ENCODE measurements around the gene DNASE1. TPM values are rescaled to one million over a fixed set of nuclear protein-coding genes. Genes with fewer than 3 reads are reported as not detected.

The DNASE1 gene
- total and polyA plus RNA-seq, 9 of the 15 experiments (the other 6 are each of a cell fraction or from before 2014, with no cell fraction given) = 0.53 to 10.1 (median 5.9) TPM

DNA sequence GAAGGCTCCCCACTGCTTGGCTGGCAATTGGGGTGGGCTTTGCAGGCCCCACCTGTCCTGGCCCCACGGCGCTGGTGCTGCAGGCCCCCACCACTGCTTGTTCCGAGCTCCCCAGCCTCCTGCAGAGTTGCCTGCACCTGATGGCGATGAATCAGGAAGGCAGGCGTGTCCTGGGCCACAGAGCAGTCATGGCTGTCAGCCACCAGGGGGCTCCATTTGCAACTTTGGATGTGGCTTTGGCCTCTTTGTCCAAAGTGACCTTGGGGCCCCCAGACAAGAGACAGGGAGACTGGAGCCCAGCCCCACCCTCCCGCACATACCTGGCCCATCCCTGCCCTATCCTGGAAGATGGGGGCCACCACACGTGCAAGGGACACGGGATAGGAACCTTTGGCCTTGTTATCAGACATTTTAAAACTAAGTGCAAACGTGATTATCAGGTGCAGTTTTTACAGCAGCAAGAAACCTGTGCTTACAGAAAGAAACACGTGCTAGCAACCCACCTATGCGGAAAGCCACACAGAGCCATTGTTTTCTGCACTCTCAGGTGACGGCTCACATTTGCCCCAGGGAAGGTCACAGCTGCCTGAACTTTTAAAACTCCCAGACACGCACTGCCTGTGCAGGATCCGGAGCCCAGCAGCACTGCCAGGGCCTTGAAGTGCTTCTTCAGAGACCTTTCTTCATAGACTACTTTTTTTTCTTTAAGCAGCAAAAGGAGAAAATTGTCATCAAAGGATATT, at the start of gene DNASE1 (continued):
- TF ChIP-seq, protein P1, sequence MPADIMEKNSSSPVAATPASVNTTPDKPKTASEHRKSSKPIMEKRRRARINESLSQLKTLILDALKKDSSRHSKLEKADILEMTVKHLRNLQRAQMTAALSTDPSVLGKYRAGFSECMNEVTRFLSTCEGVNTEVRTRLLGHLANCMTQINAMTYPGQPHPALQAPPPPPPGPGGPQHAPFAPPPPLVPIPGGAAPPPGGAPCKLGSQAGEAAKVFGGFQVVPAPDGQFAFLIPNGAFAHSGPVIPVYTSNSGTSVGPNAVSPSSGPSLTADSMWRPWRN (IDR thresholded peaks at IDR 0.05; ENCODE audit: low read depth) = no peak
- TF ChIP-seq ZBTB1 (CRISPR knock-in tag; IDR thresholded peaks at IDR 0.05; ENCODE audit: borderline replicate concordance, low read depth) = no peak
- 0 out of 2 replicates have a peak, but pooled peaks have one; percentile 32 for TF ChIP-seq MTA3 (IDR thresholded peaks at IDR 0.05; ENCODE audit: borderline replicate concordance)
- no peak for TF ChIP-seq ZNF407 (IDR thresholded peaks at IDR 0.05; ENCODE audit: low read depth)
- no peak for TF ChIP-seq SAFB (IDR thresholded peaks at IDR 0.05; ENCODE audit: borderline replicate concordance, low read depth, low read length)
- TF ChIP-seq TSC22D4 (tag; IDR thresholded peaks at IDR 0.05) = no peak
- TF ChIP-seq, protein P2, sequence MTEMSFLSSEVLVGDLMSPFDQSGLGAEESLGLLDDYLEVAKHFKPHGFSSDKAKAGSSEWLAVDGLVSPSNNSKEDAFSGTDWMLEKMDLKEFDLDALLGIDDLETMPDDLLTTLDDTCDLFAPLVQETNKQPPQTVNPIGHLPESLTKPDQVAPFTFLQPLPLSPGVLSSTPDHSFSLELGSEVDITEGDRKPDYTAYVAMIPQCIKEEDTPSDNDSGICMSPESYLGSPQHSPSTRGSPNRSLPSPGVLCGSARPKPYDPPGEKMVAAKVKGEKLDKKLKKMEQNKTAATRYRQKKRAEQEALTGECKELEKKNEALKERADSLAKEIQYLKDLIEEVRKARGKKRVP (CRISPR knock-in tag; IDR thresholded peaks at IDR 0.05) = no peak
- TF ChIP-seq, protein P3, sequence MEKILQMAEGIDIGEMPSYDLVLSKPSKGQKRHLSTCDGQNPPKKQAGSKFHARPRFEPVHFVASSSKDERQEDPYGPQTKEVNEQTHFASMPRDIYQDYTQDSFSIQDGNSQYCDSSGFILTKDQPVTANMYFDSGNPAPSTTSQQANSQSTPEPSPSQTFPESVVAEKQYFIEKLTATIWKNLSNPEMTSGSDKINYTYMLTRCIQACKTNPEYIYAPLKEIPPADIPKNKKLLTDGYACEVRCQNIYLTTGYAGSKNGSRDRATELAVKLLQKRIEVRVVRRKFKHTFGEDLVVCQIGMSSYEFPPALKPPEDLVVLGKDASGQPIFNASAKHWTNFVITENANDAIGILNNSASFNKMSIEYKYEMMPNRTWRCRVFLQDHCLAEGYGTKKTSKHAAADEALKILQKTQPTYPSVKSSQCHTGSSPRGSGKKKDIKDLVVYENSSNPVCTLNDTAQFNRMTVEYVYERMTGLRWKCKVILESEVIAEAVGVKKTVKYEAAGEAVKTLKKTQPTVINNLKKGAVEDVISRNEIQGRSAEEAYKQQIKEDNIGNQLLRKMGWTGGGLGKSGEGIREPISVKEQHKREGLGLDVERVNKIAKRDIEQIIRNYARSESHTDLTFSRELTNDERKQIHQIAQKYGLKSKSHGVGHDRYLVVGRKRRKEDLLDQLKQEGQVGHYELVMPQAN (IDR thresholded peaks at IDR 0.05; ENCODE audit: borderline replicate concordance) = no peak
- peak in 1 of 2 experiments; percentile 61; a peak in 1 of 4 replicates for TF ChIP-seq RCOR1 (IDR thresholded peaks at IDR 0.05; ENCODE audit: borderline replicate concordance in 1 of 2, low read depth in 2 of 2, low read length in 2 of 2)
- TF ChIP-seq SIX5 (IDR thresholded peaks at IDR 0.05; ENCODE audit: borderline replicate concordance in 1 of 2, insufficient read depth in 1 of 2, low read depth in 1 of 2, low read length in 2 of 2) = no peak
- no peak for TF ChIP-seq ZNF395 (CRISPR knock-in tag; IDR thresholded peaks at IDR 0.05)
- TF ChIP-seq ZNF584 (CRISPR knock-in tag; IDR thresholded peaks at IDR 0.05; ENCODE audit: low read depth) = no peak
